GM12865 (cell line): Measurements from ENCODE around the gene TENM4.

ENCODE experiments used
- DNase-seq: peaks from one replicate; pipeline ENCODE4 v3.0.0; 2010; ENCODE audit warnings: low read depth
- H3K4me3 ChIP-seq: 2 replicates; pipeline ENCODE4 v1.5.1; 2011; ENCODE audit warnings: mild to moderate bottlenecking, low read depth, low read length, control low read depth
- CTCF ChIP-seq: IDR thresholded peaks from 2 replicates; pipeline ENCODE4 v1.5.1; 2011; ENCODE audit warnings: low read length, control low read depth, low read depth, inconsistent platforms; ENCODE audit not compliant: insufficient read depth; ENCODE audit errors: missing control alignments

Gene TENM4

GRCh38 chr11:79189601-79190000 is 251.2 kb downstream of the TENM4 start:
- DNase-seq = no peak
- no peak overlapping the region for H3K4me3 ChIP-seq
- no peak for TF ChIP-seq CTCF

- no peak for TF ChIP-seq CTCF
- no peak for DNase-seq
- no peak overlapping the region for H3K4me3 ChIP-seq
These were observed 251.8 kb downstream of the TENM4 start for GRCh38 chr11:79189055-79189454.

- TF ChIP-seq CTCF = no peak
- no peak overlapping the region for H3K4me3 ChIP-seq
- no peak for DNase-seq
These were observed 254.2 kb downstream of the TENM4 start for GRCh38 chr11:79186669-79187068.

GRCh38 chr11:79185351-79185750 is 255.5 kb downstream of the TENM4 start:
- H3K4me3 ChIP-seq = no peak overlapping the region
- no peak for TF ChIP-seq CTCF
- DNase-seq = no peak

GRCh38 chr11:79184285-79184684 is 256.5 kb downstream of the TENM4 start:
- DNase-seq = no peak
- no peak for TF ChIP-seq CTCF
- no peak overlapping the region for H3K4me3 ChIP-seq

- DNase-seq = no peak
- no peak for TF ChIP-seq CTCF
- H3K4me3 ChIP-seq = no peak overlapping the region
These were observed 258.0 kb downstream of the TENM4 start for GRCh38 chr11:79182794-79183193.

- no peak for DNase-seq
- no peak overlapping the region for H3K4me3 ChIP-seq
- no peak for TF ChIP-seq CTCF
These were observed 261.7 kb downstream of the TENM4 start for GRCh38 chr11:79179087-79179486.
